Thyroid gland (tissue), 4 donors: ENCODE results near the gene RCC2.

Source experiments
- POLR2A ChIP-seq, 2 donors: fragments of 450-650 bp; IDR thresholded peaks; one replicate each; pipeline ENCODE4 v1.6.1; 2017; ENCODE audit warnings: antibody characterized with exemption in 2 of 2, mild to moderate bottlenecking in 2 of 2, moderate library complexity in 1 of 2
- TF ChIP-seq, protein P1 (sequence below), 6 experiments: fragments of 200-600 bp in 3 of 6; fragments of 450-650 bp in 3 of 6; sonication (generic) in 3 of 6; IDR thresholded peaks; one replicate each; pipeline ENCODE4 v1.5.1; 2016 to 2019; ENCODE audit warnings: antibody characterized with exemption in 6 of 6, mild to moderate bottlenecking in 2 of 6, inconsistent platforms in 1 of 6, moderate library complexity in 1 of 6

DNA sequence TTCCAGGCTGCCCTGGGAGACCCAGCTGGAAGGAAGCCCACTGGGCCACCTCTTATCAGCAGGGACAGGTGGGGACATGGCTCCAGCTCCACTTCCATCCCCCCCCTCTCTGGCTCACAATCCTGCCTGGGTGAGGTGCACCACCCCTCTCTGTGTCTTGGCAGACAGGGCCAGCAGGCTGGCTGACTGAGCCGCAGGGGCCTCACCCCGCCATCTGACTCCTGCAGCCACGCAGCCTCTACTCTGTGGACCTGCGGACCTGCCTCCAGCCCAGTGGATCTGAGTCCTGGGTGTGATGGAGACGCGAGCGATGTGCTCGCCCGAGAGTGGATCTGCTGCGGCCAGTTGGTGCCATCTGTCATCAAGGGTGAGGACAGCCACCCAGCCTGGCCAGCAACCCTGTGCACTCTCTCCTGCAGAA lies 30.1 kb downstream of the RCC2 start:
- no peak for TF ChIP-seq POLR2A (IDR thresholded peaks at IDR 0.05)
- TF ChIP-seq, protein P1, sequence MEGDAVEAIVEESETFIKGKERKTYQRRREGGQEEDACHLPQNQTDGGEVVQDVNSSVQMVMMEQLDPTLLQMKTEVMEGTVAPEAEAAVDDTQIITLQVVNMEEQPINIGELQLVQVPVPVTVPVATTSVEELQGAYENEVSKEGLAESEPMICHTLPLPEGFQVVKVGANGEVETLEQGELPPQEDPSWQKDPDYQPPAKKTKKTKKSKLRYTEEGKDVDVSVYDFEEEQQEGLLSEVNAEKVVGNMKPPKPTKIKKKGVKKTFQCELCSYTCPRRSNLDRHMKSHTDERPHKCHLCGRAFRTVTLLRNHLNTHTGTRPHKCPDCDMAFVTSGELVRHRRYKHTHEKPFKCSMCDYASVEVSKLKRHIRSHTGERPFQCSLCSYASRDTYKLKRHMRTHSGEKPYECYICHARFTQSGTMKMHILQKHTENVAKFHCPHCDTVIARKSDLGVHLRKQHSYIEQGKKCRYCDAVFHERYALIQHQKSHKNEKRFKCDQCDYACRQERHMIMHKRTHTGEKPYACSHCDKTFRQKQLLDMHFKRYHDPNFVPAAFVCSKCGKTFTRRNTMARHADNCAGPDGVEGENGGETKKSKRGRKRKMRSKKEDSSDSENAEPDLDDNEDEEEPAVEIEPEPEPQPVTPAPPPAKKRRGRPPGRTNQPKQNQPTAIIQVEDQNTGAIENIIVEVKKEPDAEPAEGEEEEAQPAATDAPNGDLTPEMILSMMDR (IDR thresholded peaks at IDR 0.05): no peak
